Activated T-helper 1 cell treated with anti-CD3 and anti-CD28 coated beads, Interleukin-12 subunit alpha, Interleukin-12 subunit beta, Interleukin-2, Interleukin-4 antibody, amounts not matched to agents 30 ng/mL and 10 ng/mL and 1 ng/mL, durations not matched to agents 14 hours and 24 hours and 36 hours (primary cell): Measurements from ENCODE around the gene DYNC1LI2. TPM values are rescaled to one million over a fixed set of nuclear protein-coding genes. Genes with fewer than 3 reads are reported as not detected.
"Not testable (repeated sequence)": the region's sequence is repeated elsewhere in the genome, so short reads cannot be mapped to it uniquely, and the experiment has no call there.

Source experiments
- DNase-seq: peaks from one replicate; pipeline ENCODE4 v3.0.0; 2021; ENCODE audit warnings: low spot score
- H3K27ac Mint-ChIP-seq: one replicate; pipeline ENCODE4 v1.8.0; 2021; ENCODE audit warnings: mild to moderate bottlenecking, mixed read lengths
- H3K27me3 Mint-ChIP-seq: one replicate; pipeline ENCODE4 v1.8.0; 2022; ENCODE audit warnings: mild to moderate bottlenecking, moderate library complexity, mixed read lengths; ENCODE audit not compliant: insufficient read depth
- H3K36me3 Mint-ChIP-seq: one replicate; pipeline ENCODE4 v1.8.0; 2021; ENCODE audit warnings: low read depth, mixed read lengths
- H3K4me1 Mint-ChIP-seq: one replicate; pipeline ENCODE4 v1.8.0; 2021; ENCODE audit warnings: low read depth, mixed read lengths
- H3K4me3 Mint-ChIP-seq: one replicate; pipeline ENCODE4 v1.8.0; 2021; ENCODE audit warnings: mild to moderate bottlenecking, moderate library complexity, mixed read lengths
- H3K9me3 Mint-ChIP-seq: one replicate; pipeline ENCODE4 v1.8.0; 2021; ENCODE audit warnings: mixed read lengths
- intact Hi-C: fragments of 100-400 bp; cut with micrococcal nuclease; formaldehyde crosslinking; loops from one replicate; pipeline ENCODE4 v1.15.1; 2024
- total RNA-seq: library from RNA; stranded (reverse); gene quantifications from 2 replicates; pipeline ENCODE4 v1.2.3, GENCODE V29; 2022

DYNC1LI2 gene
- total RNA-seq, 1 donor from 2014 or later, result 55.7 TPM

GRCh38 chr16:66690106-66690847 is 61.1 kb downstream of the DYNC1LI2 start:
- intact Hi-C loops, result no loop called here
- no peaks in the 10 kb centered on the region for H3K9me3 Mint-ChIP-seq
- H3K36me3 Mint-ChIP-seq, result no peaks in the 10 kb centered on the region
- H3K27me3 Mint-ChIP-seq, result peaks cover 25% of the 10 kb centered on the region
- H3K4me3 Mint-ChIP-seq, result no peak overlapping the region
- no peaks in the 10 kb centered on the region for H3K4me1 Mint-ChIP-seq
- no peak for DNase-seq
- no peak overlapping the region for H3K27ac Mint-ChIP-seq

DNA sequence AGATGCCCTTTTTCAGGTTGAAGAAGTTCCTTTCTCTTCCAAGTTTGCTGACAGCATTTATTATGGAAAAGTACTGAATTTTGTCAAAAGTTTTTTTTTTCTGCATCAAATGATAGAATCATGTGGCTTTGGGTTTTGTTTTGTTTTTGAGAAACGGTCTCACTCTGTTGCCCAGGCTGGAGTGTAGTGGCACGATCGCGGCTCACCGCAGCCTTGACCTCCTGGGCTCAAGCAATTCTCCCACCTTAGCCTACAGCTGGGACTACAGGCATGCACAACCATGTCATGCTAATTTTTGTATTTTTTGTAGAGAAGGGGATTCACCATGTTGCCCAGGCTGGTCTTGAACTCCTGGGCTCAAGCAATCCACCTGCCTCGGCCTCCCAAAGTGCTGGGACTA is 62.1 kb downstream of the DYNC1LI2 start:
- no peak overlapping the region for H3K27ac Mint-ChIP-seq
- H3K27me3 Mint-ChIP-seq, result peaks cover 22% of the 10 kb centered on the region
- intact Hi-C loops, result no loop called here
- no peaks in the 10 kb centered on the region for H3K9me3 Mint-ChIP-seq
- no peaks in the 10 kb centered on the region for H3K4me1 Mint-ChIP-seq
- no peaks in the 10 kb centered on the region for H3K36me3 Mint-ChIP-seq
- H3K4me3 Mint-ChIP-seq, result no peak overlapping the region
- no peak for DNase-seq

DNA sequence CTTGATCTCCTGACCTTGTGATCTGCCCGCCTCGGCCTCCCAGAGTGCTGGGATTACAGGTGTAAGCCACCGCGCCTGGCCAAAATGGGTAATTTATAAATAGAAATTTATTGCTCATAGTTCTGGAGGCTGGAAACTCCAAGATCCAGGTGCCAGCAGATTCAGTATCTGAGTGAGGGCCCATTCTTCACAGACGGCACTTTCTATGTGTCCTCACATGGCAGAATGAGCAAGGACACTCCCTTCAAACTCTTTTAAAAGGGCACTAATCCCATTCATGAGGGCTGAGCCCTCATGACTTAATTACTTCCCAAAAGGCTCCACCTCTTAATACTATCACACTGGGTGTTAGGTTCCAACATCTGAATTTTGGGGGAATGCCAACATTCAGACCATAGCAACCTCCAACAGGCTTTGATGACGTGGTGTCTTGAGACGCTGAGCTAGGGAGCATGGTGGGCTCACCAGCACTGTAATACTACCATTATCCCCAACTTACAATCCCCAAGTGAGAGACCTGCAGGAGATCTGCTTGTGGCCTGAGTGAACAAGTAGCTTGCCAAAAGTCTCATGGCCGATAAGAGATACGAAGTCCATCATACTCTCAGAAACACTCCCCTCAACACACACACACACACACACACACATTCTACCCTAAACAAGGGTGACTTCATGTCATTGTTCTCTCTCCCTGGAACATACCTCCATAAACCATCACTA is 63.3 kb downstream of the DYNC1LI2 start:
- H3K36me3 Mint-ChIP-seq, result no peaks in the 10 kb centered on the region
- no peaks in the 10 kb centered on the region for H3K9me3 Mint-ChIP-seq
- H3K27me3 Mint-ChIP-seq, result peaks cover 19% of the 10 kb centered on the region
- intact Hi-C loops, result no loop called here
- H3K4me1 Mint-ChIP-seq, result no peaks in the 10 kb centered on the region
- DNase-seq, result no peak
- no peak overlapping the region for H3K4me3 Mint-ChIP-seq
- H3K27ac Mint-ChIP-seq, result no peak overlapping the region

DNA sequence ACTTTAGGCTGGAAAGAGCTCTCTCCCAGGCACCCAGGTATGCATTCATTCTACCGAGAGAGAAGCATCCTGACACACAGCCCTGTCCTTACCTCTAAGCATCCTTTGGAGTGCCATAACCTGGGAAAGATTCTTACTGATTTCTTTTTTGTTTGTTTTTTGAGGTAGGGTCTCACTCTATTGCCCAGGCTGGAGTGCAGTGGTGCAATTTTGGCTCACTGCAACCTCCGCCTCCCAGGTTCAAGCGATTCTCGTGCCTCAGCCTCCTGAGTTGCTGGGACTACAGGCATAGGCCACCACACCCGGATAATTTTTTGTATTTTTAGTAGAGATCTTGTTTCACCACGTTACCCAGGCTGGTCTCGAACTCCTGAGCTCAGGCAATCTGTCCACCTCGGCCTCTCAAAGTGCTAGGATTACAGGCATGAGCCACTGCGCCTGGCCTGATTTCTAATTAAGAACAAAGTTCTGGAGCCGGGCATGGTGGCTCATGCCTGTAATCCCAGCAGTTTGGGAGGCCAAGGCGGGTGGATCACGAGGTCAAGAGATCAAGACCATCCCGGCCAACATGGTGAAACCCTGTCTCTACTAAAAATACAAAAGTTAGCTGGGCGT is 65.8 kb downstream of the DYNC1LI2 start:
- H3K9me3 Mint-ChIP-seq, result not testable (repeated sequence)

GRCh38 chr16:66682271-66682670 is 69.1 kb downstream of the DYNC1LI2 start:
- Mint-ChIP-seq H3K4me1 (no peaks in the 10 kb centered on the region), H3K4me3 (no peak overlapping the region), H3K36me3 (no peaks in the 10 kb centered on the region), H3K9me3 (no peaks in the 10 kb centered on the region), H3K27me3 (peaks cover 5% of the 10 kb centered on the region), H3K27ac (no peak overlapping the region)
- DNase-seq, result no peak
- intact Hi-C loops, result no loop called here

More for the DNA sequence above, 65.8 kb downstream of the DYNC1LI2 start:
- H3K4me1 Mint-ChIP-seq, H3K36me3 Mint-ChIP-seq, H3K27ac Mint-ChIP-seq, intact Hi-C loops, H3K4me3 Mint-ChIP-seq, DNase-seq: not testable (repeated sequence)
- H3K27me3 Mint-ChIP-seq, result peaks cover 19% of the 10 kb centered on the region

DNA sequence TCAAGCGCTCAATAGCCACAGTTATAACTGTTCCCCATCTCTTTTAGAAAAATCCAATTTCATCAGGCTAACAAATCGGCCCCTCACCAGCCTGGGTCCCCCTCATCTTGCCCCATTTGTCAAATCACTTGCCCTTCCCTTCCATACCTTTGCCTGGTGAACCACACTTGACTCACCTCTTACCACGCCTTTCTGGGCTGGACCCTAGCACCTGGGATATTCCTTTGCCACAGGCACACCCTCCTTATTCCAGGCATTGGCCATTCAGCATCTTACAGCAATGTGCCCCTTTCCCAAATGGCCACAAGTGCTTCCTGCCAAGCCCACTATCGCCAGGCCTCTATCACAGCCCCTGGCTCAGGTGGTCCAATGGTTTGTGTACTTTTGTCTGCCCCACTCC is 69.7 kb downstream of the DYNC1LI2 start:
- H3K36me3 Mint-ChIP-seq, result no peaks in the 10 kb centered on the region
- no peaks in the 10 kb centered on the region for H3K4me1 Mint-ChIP-seq
- intact Hi-C loops, result no loop called here
- H3K27ac Mint-ChIP-seq, result no peak overlapping the region
- no peaks in the 10 kb centered on the region for H3K9me3 Mint-ChIP-seq
- DNase-seq, result no peak
- H3K27me3 Mint-ChIP-seq, result peaks cover 5% of the 10 kb centered on the region
- no peak overlapping the region for H3K4me3 Mint-ChIP-seq

DNA sequence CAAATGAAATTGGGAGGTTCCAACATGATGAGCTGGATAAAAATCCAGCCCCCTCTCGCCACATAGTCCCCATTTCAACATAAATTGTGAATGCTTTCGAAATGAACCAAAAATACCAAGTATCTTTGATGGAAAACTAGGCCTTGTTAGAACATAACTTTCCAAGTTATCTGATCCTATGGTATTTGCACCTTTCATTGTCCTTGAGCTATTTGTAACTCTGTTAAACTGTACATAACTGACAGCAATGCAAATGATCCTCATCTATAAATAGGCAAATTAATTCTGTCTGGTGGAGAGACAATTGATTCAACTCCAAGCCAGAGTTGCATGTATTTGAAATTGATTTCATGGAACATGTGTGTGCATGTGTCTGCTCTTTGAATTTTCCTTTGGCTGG is 73.1 kb downstream of the DYNC1LI2 start:
- H3K9me3 Mint-ChIP-seq, result no peaks in the 10 kb centered on the region
- no peak overlapping the region for H3K4me3 Mint-ChIP-seq
- no peak overlapping the region for H3K27ac Mint-ChIP-seq
- no peaks in the 10 kb centered on the region for H3K36me3 Mint-ChIP-seq
- intact Hi-C loops, result no loop called here
- DNase-seq, result no peak
- no peaks in the 10 kb centered on the region for H3K27me3 Mint-ChIP-seq
- no peaks in the 10 kb centered on the region for H3K4me1 Mint-ChIP-seq

GRCh38 chr16:66677836-66678235 is 73.6 kb downstream of the DYNC1LI2 start:
- Mint-ChIP-seq H3K27ac (no peak overlapping the region), H3K4me3 (no peak overlapping the region)

DNA sequence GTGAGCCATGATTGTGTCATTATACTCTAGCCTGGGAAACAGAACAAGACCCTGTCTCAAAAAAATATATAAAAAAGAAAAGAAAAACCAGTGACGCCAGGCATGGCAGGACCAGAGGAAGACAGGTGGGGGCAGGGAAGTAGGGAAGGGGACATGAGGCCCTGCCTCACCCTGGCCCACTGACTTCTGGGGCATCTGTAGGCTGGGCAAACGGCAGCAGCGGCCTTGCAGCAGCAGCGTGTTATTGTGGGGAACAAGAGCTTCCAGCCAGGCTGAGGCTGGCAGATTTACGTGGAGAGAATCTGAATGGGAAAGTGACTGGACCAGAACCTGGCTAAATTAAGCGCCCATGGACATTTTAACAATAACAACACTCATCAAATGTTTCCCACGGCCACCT is 74.2 kb downstream of the DYNC1LI2 start:
- no peaks in the 10 kb centered on the region for H3K9me3 Mint-ChIP-seq
- no peak for DNase-seq
- no peaks in the 10 kb centered on the region for H3K27me3 Mint-ChIP-seq
- H3K27ac Mint-ChIP-seq, result no peak overlapping the region
- no peaks in the 10 kb centered on the region for H3K4me1 Mint-ChIP-seq
- no peaks in the 10 kb centered on the region for H3K36me3 Mint-ChIP-seq
- H3K4me3 Mint-ChIP-seq, result no peak overlapping the region
- intact Hi-C loops, result no loop called here

More at GRCh38 chr16:66677836-66678235, 73.6 kb downstream of the DYNC1LI2 start:
- intact Hi-C loops, result no loop called here
- H3K36me3 Mint-ChIP-seq, result no peaks in the 10 kb centered on the region
- no peaks in the 10 kb centered on the region for H3K27me3 Mint-ChIP-seq
- H3K4me1 Mint-ChIP-seq, result no peaks in the 10 kb centered on the region
- DNase-seq, result no peak
- no peaks in the 10 kb centered on the region for H3K9me3 Mint-ChIP-seq

- Mint-ChIP-seq H3K4me3 (no peak overlapping the region), H3K9me3 (no peaks in the 10 kb centered on the region), H3K4me1 (no peaks in the 10 kb centered on the region), H3K27me3 (no peaks in the 10 kb centered on the region), H3K36me3 (no peaks in the 10 kb centered on the region), H3K27ac (no peak overlapping the region)
- intact Hi-C loops, result no loop called here
- DNase-seq, result no peak
Measured at GRCh38 chr16:66676599-66676998, 74.8 kb downstream of the DYNC1LI2 start.

GRCh38 chr16:66673691-66674090 is 77.7 kb downstream of the DYNC1LI2 start:
- no peak overlapping the region for H3K27ac Mint-ChIP-seq
- H3K4me1 Mint-ChIP-seq, result no peaks in the 10 kb centered on the region
- intact Hi-C loops, result no loop called here
- H3K9me3 Mint-ChIP-seq, result no peaks in the 10 kb centered on the region
- H3K27me3 Mint-ChIP-seq, result no peaks in the 10 kb centered on the region
- no peak overlapping the region for H3K4me3 Mint-ChIP-seq
- no peak for DNase-seq
- no peaks in the 10 kb centered on the region for H3K36me3 Mint-ChIP-seq
